Nephron progenitor cell (in vitro differentiated cells): ENCODE results near the gene RASSF4.

Source experiments
- DNase-seq: peaks from one replicate; pipeline ENCODE4 v3.0.0; 2021
- H3K27ac Mint-ChIP-seq: 2 replicates; pipeline ENCODE4 v1.8.0; 2021; ENCODE audit warnings: mild to moderate bottlenecking, moderate library complexity, mixed read lengths
- H3K27me3 Mint-ChIP-seq: 2 replicates; pipeline ENCODE4 v1.8.0; 2021; ENCODE audit warnings: mild to moderate bottlenecking, low read depth, mixed read lengths; ENCODE audit not compliant: poor library complexity
- H3K36me3 Mint-ChIP-seq: 2 replicates; pipeline ENCODE4 v1.8.0; 2021; ENCODE audit warnings: low read depth, mixed read lengths
- H3K4me1 Mint-ChIP-seq: 2 replicates; pipeline ENCODE4 v1.8.0; 2021; ENCODE audit warnings: mixed read lengths
- H3K4me3 Mint-ChIP-seq: 2 replicates; pipeline ENCODE4 v1.8.0; 2021; ENCODE audit warnings: mild to moderate bottlenecking, moderate library complexity, mixed read lengths
- H3K9me3 Mint-ChIP-seq: 2 replicates; pipeline ENCODE4 v1.8.0; 2021; ENCODE audit warnings: mild to moderate bottlenecking, moderate library complexity, mixed read lengths
- TF ChIP-seq, protein P1 (sequence below): fragments of 200-600 bp; sonication (generic); IDR thresholded peaks from 2 replicates; pipeline ENCODE4 v1.5.0; 2021; ENCODE audit warnings: antibody characterized with exemption

Gene RASSF4

DNA sequence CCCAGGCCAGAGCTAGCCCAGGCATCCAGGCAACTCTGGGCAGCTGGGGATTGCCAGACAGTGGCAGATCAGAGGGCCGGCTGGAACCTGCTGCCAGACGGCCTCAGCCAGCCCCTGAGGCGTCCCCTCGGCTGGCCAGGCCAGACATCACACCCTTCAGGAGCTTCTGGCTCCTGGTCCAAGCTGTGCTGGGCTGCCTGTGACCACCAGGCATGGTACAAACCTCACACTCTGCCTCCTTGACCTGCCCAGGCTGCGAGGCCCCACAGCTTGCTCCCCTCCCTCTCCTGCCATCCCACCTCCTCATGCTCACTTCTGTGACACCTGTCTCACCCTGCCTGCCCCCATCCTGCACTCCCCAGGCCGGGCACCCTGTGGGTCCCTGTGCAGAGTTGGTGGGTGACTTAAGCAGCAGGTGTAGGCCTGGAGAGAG lies 13.3 kb downstream of the RASSF4 start:
- H3K4me3 Mint-ChIP-seq, result no peak overlapping the region
- H3K4me1 Mint-ChIP-seq, result peaks cover 41% of the 10 kb centered on the region
- peaks cover 34% of the 10 kb centered on the region for H3K36me3 Mint-ChIP-seq
- H3K27me3 Mint-ChIP-seq, result peaks cover 4% of the 10 kb centered on the region
- H3K9me3 Mint-ChIP-seq, result no peaks in the 10 kb centered on the region
- no peak overlapping the region for H3K27ac Mint-ChIP-seq
- TF ChIP-seq, protein P1, sequence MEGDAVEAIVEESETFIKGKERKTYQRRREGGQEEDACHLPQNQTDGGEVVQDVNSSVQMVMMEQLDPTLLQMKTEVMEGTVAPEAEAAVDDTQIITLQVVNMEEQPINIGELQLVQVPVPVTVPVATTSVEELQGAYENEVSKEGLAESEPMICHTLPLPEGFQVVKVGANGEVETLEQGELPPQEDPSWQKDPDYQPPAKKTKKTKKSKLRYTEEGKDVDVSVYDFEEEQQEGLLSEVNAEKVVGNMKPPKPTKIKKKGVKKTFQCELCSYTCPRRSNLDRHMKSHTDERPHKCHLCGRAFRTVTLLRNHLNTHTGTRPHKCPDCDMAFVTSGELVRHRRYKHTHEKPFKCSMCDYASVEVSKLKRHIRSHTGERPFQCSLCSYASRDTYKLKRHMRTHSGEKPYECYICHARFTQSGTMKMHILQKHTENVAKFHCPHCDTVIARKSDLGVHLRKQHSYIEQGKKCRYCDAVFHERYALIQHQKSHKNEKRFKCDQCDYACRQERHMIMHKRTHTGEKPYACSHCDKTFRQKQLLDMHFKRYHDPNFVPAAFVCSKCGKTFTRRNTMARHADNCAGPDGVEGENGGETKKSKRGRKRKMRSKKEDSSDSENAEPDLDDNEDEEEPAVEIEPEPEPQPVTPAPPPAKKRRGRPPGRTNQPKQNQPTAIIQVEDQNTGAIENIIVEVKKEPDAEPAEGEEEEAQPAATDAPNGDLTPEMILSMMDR, result no peak
- no peak for DNase-seq

DNA sequence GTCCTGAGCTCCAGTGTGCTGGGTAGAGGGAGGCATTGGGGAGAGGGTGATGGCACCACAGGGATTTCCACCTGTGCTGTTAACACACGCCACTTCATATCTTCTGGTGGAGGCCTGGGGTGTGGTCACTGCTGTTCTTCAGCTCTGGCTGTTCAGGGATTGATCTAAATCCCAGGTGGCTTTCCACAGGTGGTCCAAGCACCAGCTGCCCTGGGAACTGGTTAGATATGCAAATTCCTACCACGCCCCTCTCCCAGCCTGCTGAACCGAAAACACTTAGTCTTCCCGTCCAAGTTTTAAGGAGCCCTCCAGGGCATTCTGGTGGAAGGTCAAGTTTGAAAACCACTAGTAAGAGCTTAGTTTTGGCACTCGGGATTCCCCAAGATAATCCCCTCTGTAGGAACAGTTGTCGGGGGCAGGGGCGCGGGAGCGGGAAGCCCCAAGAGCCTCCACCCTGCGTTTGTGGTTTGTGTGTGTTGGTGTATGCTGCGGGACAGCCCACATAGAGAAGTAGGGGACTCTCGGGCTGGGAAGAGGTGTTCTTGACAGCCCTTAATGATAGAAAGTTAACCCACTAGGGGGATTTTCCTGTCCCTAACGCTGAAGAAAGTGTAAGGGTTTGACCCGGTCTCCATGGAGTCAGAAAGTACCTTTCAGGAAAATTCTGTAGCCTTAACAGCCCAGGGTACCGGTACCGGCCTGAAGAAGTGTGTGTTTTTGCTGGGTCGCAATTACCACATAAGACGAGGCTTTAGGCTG lies 13.9 kb downstream of the RASSF4 start:
- peaks cover 34% of the 10 kb centered on the region for H3K36me3 Mint-ChIP-seq
- TF ChIP-seq, protein P1, result no peak
- DNase-seq, result no peak
- peaks cover 41% of the 10 kb centered on the region for H3K4me1 Mint-ChIP-seq
- H3K27ac Mint-ChIP-seq, result no peak overlapping the region
- peaks cover 4% of the 10 kb centered on the region for H3K27me3 Mint-ChIP-seq
- no peaks in the 10 kb centered on the region for H3K9me3 Mint-ChIP-seq
- H3K4me3 Mint-ChIP-seq, result no peak overlapping the region

DNA sequence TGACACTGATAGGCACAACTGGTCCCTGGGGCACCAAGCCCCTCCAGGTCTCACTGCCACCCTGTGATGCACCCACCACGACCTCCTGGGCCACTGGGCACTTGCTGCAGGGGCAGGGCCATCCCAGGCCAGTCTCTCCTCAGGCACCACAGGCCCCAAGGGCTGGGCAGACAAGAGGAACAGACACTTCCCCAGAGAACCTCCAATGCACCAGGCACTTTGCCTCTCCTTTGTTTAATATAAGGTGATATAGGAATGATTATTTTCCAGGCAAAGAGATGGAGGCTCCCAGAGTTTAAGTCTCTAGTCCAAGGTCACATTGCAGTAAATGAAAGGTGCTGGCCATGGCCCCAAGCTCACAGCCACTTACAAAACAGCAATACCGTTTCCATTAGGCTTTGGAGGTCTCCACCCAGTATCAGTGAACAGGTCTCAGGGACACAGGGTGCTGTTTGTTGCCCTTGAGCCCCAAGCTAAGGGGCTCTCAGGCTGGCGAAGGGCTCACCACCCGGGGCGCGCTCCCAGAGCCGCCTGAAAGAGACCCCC lies 14.6 kb downstream of the RASSF4 start:
- no peaks in the 10 kb centered on the region for H3K9me3 Mint-ChIP-seq
- H3K27me3 Mint-ChIP-seq, result peaks cover 4% of the 10 kb centered on the region
- DNase-seq, result no peak
- H3K4me3 Mint-ChIP-seq, result peak overlapping the region; percentile 49
- TF ChIP-seq, protein P1, result no peak
- H3K27ac Mint-ChIP-seq, result no peak overlapping the region
- H3K4me1 Mint-ChIP-seq, result peaks cover 41% of the 10 kb centered on the region
- peaks cover 28% of the 10 kb centered on the region for H3K36me3 Mint-ChIP-seq

DNA sequence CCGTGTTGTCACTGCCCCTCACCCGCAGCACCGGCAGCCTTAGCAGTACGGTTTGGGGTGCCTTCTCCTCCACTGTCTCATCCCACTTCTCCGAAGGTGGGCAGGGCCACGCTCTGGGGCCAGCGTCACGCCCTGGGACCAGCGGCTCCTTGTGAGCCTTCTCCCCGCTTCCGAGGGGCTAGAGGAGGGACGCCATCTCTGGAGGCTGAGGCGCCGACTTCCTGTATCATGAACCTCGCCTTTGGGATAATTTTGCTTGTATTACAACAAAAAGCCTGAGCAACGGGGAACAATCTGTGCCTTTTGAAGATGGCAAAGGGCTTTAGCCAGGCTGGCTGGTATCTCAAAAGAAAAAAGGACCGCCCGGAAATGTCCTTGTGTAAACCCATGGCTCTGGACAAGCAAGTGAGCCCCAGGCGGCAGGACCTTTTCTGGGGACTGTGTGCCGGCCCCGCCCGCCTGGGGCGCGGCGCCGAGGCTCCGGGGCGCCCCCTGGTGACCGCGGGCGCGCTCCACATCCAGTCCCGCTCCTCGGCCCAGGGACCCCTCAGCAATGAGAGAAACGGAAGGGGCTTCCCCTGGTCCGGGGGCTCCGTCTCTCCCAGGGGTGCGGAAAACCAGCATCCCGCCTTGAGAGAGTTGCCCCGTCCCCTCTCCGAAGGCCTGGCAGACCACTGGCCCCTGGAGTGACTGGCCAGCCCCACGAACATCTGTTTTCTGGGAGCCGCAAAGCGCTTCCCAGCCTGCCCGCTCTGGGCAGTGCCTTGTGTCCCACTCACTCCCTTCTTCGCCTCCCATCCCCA lies 15.2 kb downstream of the RASSF4 start:
- Mint-ChIP-seq H3K4me3 (peak overlapping the region; percentile 49), H3K27ac (no peak overlapping the region), H3K4me1 (peaks cover 46% of the 10 kb centered on the region), H3K9me3 (no peaks in the 10 kb centered on the region), H3K36me3 (peaks cover 21% of the 10 kb centered on the region), H3K27me3 (peaks cover 4% of the 10 kb centered on the region)
- TF ChIP-seq, protein P1, result peak; percentile 92
- peak; percentile 76 for DNase-seq

DNA sequence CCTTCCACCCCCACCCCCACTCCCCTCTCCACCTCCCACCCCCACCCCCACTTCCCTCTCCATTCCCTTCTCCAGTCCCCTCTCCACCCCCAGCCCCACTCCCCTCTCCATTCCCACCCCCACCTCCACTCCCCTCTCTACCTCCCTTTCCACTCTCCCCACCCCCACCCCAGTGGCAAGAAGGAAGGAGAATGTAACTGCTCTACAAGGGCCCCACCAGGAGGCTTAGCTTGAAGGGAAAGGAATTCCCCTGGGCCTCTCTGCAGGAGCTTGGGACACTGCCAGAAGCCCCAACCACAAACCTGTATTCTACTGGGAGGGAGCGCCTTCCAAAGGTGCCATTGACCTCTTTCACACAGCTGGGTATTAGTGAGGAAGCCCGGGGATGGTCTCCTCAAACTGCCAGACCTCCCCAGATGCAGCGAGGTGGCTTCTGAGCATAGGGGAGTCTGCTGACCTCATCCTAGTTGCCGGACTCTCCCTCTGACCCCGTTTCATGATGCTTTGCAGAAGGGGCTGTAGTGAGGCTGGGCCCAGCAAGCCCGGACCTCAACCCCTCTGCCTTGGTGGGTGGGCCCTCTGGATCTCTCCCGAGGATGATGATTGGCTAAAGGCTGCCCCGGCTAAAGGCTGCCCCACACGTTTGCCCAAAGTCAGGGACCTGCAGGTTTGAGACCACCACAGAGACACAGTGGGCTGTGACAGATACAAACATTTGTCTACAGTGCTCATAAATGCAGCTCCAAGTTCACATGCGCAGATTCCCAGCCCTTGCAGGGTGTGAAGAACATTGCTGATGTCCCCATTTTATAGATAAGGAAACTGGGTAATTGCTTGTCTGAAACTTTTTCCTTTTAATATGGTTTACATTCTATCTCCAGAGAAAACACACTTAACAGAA lies 16.1 kb downstream of the RASSF4 start:
- Mint-ChIP-seq H3K36me3 (peaks cover 12% of the 10 kb centered on the region), H3K27ac (no peak overlapping the region), H3K9me3 (no peaks in the 10 kb centered on the region), H3K27me3 (peaks cover 4% of the 10 kb centered on the region), H3K4me3 (no peak overlapping the region), H3K4me1 (peaks cover 54% of the 10 kb centered on the region)
- TF ChIP-seq, protein P1, result no peak
- no peak for DNase-seq
